Left lung (tissue), 10 donors: ENCODE data around the gene CASKIN1. TPM values are rescaled to one million over a fixed set of nuclear protein-coding genes. Genes with fewer than 3 reads are reported as not detected.

ENCODE experiments used
- ATAC-seq: fragments of 200-7000 bp; cut with Tn5 transposase; one replicate; pipeline ENCODE4 v1.9.1; 2020; ENCODE audit warnings: moderate library complexity
- DNase-seq, 4 donors: peaks; one replicate each; pipeline ENCODE4 v3.0.0-alpha.2; 2013 to 2020
- H3K27ac ChIP-seq, 2 donors: fragments of 200-600 bp; sonication (generic) in 1 of 2; one replicate each; pipeline versions ENCODE4 v1.5.0 to v1.8.0; 2020 to 2021
- H3K27me3 ChIP-seq, 2 donors: fragments of 200-600 bp; sonication (generic) in 1 of 2; one replicate each; pipeline versions ENCODE4 v1.5.0 to v1.8.0; 2020 to 2021
- H3K36me3 ChIP-seq, 2 donors: fragments of 200-600 bp; sonication (generic) in 1 of 2; one replicate each; pipeline versions ENCODE4 v1.5.0 to v1.8.0; 2020 to 2021
- H3K4me1 ChIP-seq, 2 donors: fragments of 200-600 bp; one replicate each; pipeline ENCODE4 v1.8.0; 2021
- H3K4me3 ChIP-seq, 2 donors: fragments of 200-600 bp; sonication (generic) in 1 of 2; one replicate each; pipeline versions ENCODE4 v1.5.0 to v1.8.0; 2020 to 2021; ENCODE audit warnings: mild to moderate bottlenecking in 1 of 2
- H3K9me3 ChIP-seq, 2 donors: fragments of 200-600 bp; sonication (generic) in 1 of 2; one replicate each; pipeline versions ENCODE4 v1.5.0 to v1.8.0; 2020 to 2021
- intact Hi-C, 2 donors: fragments of 100-400 bp; cut with DNase I; formaldehyde crosslinking; loops; one replicate each; pipeline versions ENCODE4 v1.11.2 to v1.14.2; 2022
- polyA plus RNA-seq, 6 donors: library from polyadenylated mRNA; unstranded; fragments of 120-200 nt; gene quantifications; one replicate each; pipeline ENCODE4 v1.2.1, GENCODE V29; 2013; ENCODE audit not compliant: insufficient read length in 6 of 6
- total RNA-seq, 2 donors: library from RNA; stranded (reverse); fragmentation: NEBNext Ultra II Directional; extraction: Animal tissue kit (Norgen Biotek cat#: 25700); gene quantifications; one replicate each; pipeline ENCODE4 v1.2.1, GENCODE V29; 2021
- TF ChIP-seq, protein P1 (sequence below), 2 donors: fragments of 200-600 bp; sonication (generic) in 1 of 2; IDR thresholded peaks; one replicate each; pipeline versions ENCODE4 v1.5.0 to v1.8.0; 2021; ENCODE audit warnings: antibody characterized with exemption in 2 of 2
- donor health status: DM: no; HTN: yes; CAD: no.
- donor health status: DM: no; HTN: no; CAD: no.

Gene CASKIN1
- total and polyA plus RNA-seq, 8 donors, result 0.05 to 0.56 (median 0.32) TPM

DNA sequence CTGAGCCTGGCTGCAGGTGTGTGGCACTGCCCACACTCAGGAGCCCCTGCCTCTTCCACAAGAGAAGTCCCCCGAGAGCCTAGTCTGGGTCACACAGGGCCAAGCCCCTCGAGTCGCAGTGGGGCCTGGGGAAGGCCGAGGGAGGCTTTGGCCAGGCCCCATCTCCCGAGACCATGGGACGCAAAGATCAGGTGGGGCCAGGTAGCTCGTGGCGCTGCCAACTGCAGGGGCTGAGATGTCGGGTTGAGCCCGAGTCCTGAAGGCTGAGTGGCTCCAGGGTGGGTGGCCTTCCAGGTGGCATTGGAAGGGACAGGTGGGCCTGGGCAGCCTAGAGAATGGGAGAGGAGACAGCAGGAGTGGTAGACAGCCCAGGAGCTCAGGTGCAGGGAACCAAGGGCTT, 34.5 kb downstream of the CASKIN1 start:
- Histone ChIP-seq H3K4me1 (peaks cover 27 to 41% of the 10 kb centered on the region in 2 donors), H3K27ac (no peak overlapping the region), H3K9me3 (no peaks in the 10 kb centered on the region), H3K27me3 (no peaks in the 10 kb centered on the region), H3K4me3 (no peak overlapping the region), H3K36me3 (peaks cover 0 to 31% of the 10 kb centered on the region in 2 donors)
- ATAC-seq (no peak), DNase-seq (no peak)
- intact Hi-C loops, result no loop called here
- TF ChIP-seq, protein P1, sequence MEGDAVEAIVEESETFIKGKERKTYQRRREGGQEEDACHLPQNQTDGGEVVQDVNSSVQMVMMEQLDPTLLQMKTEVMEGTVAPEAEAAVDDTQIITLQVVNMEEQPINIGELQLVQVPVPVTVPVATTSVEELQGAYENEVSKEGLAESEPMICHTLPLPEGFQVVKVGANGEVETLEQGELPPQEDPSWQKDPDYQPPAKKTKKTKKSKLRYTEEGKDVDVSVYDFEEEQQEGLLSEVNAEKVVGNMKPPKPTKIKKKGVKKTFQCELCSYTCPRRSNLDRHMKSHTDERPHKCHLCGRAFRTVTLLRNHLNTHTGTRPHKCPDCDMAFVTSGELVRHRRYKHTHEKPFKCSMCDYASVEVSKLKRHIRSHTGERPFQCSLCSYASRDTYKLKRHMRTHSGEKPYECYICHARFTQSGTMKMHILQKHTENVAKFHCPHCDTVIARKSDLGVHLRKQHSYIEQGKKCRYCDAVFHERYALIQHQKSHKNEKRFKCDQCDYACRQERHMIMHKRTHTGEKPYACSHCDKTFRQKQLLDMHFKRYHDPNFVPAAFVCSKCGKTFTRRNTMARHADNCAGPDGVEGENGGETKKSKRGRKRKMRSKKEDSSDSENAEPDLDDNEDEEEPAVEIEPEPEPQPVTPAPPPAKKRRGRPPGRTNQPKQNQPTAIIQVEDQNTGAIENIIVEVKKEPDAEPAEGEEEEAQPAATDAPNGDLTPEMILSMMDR (IDR thresholded peaks at IDR 0.05), result no peak

DNA sequence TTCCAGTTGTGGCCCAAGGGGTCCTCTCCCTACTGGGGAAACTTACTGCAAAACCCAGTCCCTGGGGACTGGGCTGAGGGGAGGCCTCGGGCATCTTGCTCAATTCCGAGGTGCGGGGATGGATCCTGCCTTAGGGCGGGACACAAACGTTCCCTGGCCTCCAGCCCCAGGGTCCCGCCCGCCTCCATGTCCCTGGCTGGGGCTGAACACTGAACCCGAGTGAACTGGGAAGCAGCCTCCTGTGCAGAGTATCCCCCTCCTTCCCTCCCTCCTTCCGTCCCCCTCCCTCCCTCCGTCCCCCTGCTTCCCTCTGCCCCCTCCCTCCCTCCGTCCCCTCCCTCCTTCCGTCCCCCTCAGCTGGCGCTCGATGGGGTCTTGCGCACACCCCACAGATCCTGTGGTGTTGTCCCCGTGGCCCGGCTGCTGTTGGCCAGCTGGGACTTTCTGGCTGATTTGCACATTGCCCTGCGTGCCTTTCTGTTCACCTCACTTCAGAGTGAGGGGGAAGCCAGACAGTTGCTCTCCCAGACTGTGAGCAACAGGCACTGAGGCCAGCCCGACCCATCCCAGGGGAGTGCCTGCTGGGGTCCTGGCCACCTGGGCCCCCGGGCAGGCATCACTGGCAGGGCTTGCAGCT, 35.4 kb downstream of the CASKIN1 start:
- DNase-seq, result peak in 1 of 4 donors; percentile 76

DNA sequence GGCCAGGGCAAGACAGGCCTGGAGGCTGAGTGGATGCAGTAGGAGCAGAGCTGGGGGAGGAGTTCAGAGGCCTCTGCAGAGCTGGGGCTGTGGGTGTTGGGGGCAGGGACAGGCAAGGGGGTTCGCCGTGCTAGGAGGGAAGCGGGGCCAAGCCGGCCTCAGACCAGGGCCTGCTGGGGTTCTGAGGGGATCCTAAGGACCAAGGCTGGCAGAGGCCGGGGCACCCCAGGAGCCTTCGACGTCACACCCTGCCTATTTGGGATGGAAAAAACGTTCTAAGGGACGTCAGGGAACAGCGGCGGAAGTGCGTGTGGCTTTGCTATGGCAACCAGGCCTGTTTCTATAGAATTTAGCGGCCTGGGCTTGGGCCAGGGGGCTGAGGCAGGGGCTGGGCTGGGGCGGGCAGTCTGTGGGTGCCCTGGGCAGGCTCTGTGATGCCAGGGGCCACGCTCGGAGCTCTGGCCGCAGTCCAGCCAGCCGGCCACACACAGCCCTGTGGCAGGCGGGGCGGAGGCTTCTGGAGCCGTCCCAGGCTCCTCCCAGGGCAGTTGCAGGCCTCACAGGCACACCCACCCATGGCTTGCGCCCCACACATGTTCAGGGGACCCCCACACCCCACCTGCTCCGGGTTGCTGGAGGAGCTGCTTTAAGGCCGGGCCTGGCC, 37.1 kb downstream of the CASKIN1 start:
- TF ChIP-seq, protein P1 (IDR thresholded peaks at IDR 0.05), result no peak
- Histone ChIP-seq H3K4me3 (no peak overlapping the region), H3K36me3 (peaks cover 0 to 18% of the 10 kb centered on the region in 2 donors), H3K27ac (peak overlapping the region; percentile 45 to 65), H3K9me3 (no peaks in the 10 kb centered on the region), H3K27me3 (no peaks in the 10 kb centered on the region), H3K4me1 (peaks cover 31 to 56% of the 10 kb centered on the region in 2 donors)
- peak in 1 of 4 donors; percentile 83 for DNase-seq
- ATAC-seq, result no peak
- intact Hi-C loops, result no loop called here

More for the DNA sequence above, 35.4 kb downstream of the CASKIN1 start:
- H3K27me3 ChIP-seq, result no peaks in the 10 kb centered on the region
- TF ChIP-seq, protein P1 (IDR thresholded peaks at IDR 0.05), result no peak
- peak overlapping the region in 1 of 2 donors; percentile 19 for H3K27ac ChIP-seq
- no peaks in the 10 kb centered on the region for H3K9me3 ChIP-seq
- no peak for ATAC-seq
- no peak overlapping the region for H3K4me3 ChIP-seq
- H3K4me1 ChIP-seq, result peaks cover 30 to 50% of the 10 kb centered on the region in 2 donors
- intact Hi-C loops, result no loop called here
- H3K36me3 ChIP-seq, result peaks cover 0 to 22% of the 10 kb centered on the region in 2 donors

DNA sequence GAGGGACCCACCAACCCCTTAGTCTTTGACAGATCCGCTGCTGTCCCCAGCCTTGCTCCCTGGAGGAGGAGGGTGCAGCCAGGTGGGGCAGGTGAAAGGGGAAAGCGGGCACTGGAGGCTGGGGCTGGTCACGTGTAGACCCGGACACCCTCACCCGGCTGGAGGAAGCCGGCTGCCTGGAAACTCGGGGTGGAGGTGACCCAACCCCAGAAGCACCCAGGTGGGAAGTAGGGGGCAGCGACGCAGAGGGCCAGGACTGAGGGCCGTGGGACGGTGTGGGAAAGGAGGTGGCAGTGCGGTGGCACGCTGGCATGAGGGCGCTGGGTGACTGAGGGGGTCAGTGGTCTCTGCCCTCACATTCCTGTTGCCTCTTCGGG, 38.2 kb downstream of the CASKIN1 start:
- DNase-seq (peak in 1 of 4 donors; percentile 78), ATAC-seq (no peak)
- intact Hi-C loops, result no loop called here
- Histone ChIP-seq H3K9me3 (no peaks in the 10 kb centered on the region), H3K27me3 (no peaks in the 10 kb centered on the region), H3K4me1 (peaks cover 41 to 66% of the 10 kb centered on the region in 2 donors), H3K4me3 (no peak overlapping the region), H3K36me3 (peaks cover 0 to 15% of the 10 kb centered on the region in 2 donors), H3K27ac (peak overlapping the region in 1 of 2 donors; percentile 65)
- TF ChIP-seq, protein P1 (IDR thresholded peaks at IDR 0.05), result no peak

DNA sequence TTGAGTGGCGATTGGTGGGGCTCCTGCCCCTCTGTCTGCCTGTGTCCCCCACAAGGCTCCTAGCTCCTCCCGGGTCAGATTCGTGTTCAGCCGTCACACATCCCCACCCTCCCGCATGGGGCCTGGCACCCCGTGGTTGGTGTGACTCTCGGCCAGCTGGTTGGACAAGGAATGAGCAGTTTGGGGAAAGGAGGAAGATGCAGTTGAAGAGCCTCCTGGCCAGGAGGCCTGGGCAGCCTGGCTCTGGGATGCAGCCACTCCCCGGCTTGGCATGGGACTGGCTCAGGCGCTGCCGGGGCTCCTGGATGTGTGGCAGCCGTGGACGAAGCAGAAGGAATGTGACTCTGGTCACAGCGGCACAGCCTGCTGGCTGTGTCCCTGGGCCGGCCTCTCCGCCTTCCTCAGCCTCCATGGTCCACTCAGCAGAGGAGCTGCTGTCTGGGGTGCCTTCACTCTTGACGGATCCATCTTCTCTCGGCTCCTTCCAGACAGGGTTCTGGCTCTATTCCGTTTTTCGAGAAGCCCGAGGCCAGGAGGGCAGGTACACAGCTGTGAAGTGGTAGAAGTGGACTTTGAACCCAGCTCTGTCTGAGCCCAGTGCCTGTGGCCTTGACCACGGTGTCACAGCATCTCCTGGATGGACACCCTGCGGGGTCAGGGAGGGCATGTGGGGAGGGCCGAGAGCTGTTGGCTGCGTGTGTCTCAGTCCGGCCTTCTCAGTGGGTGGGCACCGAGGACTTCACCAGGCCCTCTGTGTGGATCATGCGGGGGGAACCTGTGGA, 38.7 kb downstream of the CASKIN1 start:
- TF ChIP-seq, protein P1 (IDR thresholded peaks at IDR 0.05), result no peak
- no peaks in the 10 kb centered on the region for H3K27me3 ChIP-seq
- DNase-seq, result peak in 1 of 4 donors; percentile 72

More for the DNA sequence above, 38.7 kb downstream of the CASKIN1 start:
- H3K4me3 ChIP-seq, result peak overlapping the region in 1 of 2 donors; percentile 81
- no peaks in the 10 kb centered on the region for H3K9me3 ChIP-seq
- ATAC-seq, result no peak
- H3K36me3 ChIP-seq, result peaks cover 0 to 15% of the 10 kb centered on the region in 2 donors
- H3K4me1 ChIP-seq, result peaks cover 47 to 72% of the 10 kb centered on the region in 2 donors
- no peak overlapping the region for H3K27ac ChIP-seq
- intact Hi-C loops, result no loop called here
